Lower leg skin (tissue), 4 donors: Measurements from ENCODE around the gene LAYN. TPM values are rescaled to one million over a fixed set of nuclear protein-coding genes. Genes with fewer than 3 reads are reported as not detected.

Source experiments
- DNase-seq, 2 donors: peaks; one replicate each; pipeline ENCODE4 v3.0.0-alpha.2; 2019; ENCODE audit warnings: low spot score in 2 of 2
- H3K4me3 ChIP-seq: fragments of 200-600 bp; sonication (generic); 2 replicates; pipeline ENCODE4 v1.5.1; 2017; ENCODE audit warnings: mild to moderate bottlenecking, low read depth; ENCODE audit not compliant: poor library complexity, severe bottlenecking
- POLR2A ChIP-seq, 2 donors: fragments of 450-650 bp; IDR thresholded peaks; one replicate each; pipeline ENCODE4 v1.6.1; 2016 to 2017; ENCODE audit warnings: antibody characterized with exemption in 2 of 2, mild to moderate bottlenecking in 1 of 2, moderate library complexity in 1 of 2
- WGBS, 2 donors: methylation state at CpG; one replicate each; pipeline ENCODE4 v1.1.5; 2018; 5-methylcytosine and 5-hydroxymethylcytosine counted together
- intact Hi-C: fragments of 100-400 bp; cut with DNase I; formaldehyde crosslinking; loops from one replicate; pipeline ENCODE4 v1.15.0; 2023; ENCODE audit warnings: low total_unique reads
- total RNA-seq, 4 donors: library from RNA; depleted of rRNA; stranded (reverse); fragments of >200 nt; gene quantifications; one replicate each; pipeline ENCODE4 v1.1.0, GENCODE V29; 2016
- TF ChIP-seq, protein P1 (sequence below), 3 donors: fragments of 450-650 bp; IDR thresholded peaks; one replicate each; pipeline ENCODE4 v1.5.1; 2016; ENCODE audit warnings: antibody characterized with exemption in 3 of 3, mild to moderate bottlenecking in 3 of 3, moderate library complexity in 2 of 3

Gene LAYN
- total RNA-seq, 4 donors from 2014 or later = 1.9 to 3.0 (median 2.1) TPM

DNA sequence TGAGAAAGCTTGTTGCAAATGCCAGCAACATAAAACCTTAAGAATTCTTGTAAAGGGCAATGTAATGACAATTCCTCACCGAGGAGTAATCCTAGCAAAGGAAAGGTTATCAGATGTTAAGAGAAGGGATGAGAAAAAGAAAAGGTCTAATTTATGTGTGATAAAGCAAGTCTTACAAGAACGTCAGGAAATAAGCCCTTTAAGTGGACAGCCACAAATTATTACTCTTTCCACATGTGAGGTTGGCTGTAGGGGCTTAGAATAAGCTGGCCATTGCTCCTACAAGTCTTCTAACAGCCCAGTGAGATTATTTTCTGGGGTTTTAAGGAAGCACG, 9.3 kb downstream of the LAYN start:
- WGBS, 2 donors = 64 to 65% methylated on average over 3 of the region's 3 CpGs
- DNase-seq = no peak
- TF ChIP-seq, protein P1, sequence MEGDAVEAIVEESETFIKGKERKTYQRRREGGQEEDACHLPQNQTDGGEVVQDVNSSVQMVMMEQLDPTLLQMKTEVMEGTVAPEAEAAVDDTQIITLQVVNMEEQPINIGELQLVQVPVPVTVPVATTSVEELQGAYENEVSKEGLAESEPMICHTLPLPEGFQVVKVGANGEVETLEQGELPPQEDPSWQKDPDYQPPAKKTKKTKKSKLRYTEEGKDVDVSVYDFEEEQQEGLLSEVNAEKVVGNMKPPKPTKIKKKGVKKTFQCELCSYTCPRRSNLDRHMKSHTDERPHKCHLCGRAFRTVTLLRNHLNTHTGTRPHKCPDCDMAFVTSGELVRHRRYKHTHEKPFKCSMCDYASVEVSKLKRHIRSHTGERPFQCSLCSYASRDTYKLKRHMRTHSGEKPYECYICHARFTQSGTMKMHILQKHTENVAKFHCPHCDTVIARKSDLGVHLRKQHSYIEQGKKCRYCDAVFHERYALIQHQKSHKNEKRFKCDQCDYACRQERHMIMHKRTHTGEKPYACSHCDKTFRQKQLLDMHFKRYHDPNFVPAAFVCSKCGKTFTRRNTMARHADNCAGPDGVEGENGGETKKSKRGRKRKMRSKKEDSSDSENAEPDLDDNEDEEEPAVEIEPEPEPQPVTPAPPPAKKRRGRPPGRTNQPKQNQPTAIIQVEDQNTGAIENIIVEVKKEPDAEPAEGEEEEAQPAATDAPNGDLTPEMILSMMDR (IDR thresholded peaks at IDR 0.05) = no peak
- no peak for TF ChIP-seq POLR2A (IDR thresholded peaks at IDR 0.05)
- no peak overlapping the region for H3K4me3 ChIP-seq
- intact Hi-C loops = no loop called here

DNA sequence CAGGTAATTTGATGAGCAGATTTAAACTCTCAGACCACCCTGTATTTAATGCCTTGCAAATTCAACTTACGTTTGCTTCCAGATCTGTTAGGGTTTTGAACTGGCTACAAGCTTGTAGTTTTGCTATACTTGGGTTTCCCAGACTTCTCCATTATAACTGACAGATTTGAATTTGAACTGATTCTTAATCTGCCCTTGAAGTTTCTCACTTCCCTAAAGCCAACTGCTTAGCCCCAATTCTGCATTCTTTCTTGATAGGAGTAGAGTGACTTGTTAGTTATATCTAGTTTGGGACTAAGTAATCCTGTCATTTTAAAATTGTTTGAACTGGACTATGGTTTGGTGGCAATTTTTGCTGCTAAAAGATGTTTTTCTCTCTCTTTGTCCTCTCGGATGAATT, 9.7 kb downstream of the LAYN start:
- DNase-seq = no peak
- H3K4me3 ChIP-seq = no peak overlapping the region
- intact Hi-C loops = no loop called here
- WGBS, 2 donors = 88 to 92% methylated on average over 2 of the region's 2 CpGs
- no peak for TF ChIP-seq POLR2A (IDR thresholded peaks at IDR 0.05)
- TF ChIP-seq, protein P1 (IDR thresholded peaks at IDR 0.05) = no peak

DNA sequence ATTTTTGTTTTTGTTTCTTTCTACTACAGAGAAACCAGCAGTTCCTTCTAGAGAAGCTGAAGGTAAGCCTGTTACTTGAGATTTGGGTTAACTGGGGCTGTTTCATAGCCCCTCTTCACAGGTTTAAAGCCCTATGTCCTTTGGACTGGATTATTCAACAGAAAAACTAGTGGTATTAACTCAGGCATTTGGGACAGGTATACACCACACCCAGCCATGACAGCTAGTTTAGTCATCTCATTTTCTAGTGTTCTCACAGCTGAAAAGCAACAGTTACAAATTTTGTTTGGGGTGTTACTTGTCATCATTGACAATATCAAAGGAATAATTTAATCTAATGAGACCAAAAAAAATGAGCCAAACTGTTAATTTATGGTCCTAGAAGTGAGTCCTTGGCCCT, 14.0 kb downstream of the LAYN start:
- TF ChIP-seq, protein P1 (IDR thresholded peaks at IDR 0.05) = no peak
- TF ChIP-seq POLR2A (IDR thresholded peaks at IDR 0.05) = no peak
- intact Hi-C loops = no loop called here
- DNase-seq = no peak
- H3K4me3 ChIP-seq = no peak overlapping the region

DNA sequence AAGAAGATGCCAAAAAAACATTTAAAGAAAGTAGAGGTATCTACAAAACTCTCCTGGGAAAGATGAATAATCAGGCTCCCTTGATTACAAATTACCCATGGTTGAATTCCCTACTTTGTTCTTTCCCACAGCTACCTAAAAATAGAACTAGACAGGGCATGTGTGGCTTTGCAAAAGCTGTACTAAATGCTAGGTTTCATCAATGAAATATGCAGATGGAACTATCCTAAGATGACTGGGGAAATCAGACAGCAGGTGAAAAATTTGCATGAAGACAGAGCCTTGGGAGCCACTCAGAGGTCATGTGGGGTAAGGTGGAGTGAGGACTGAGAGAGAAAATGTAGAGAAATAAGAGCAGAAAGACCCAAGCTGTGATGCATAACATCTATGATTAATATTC, 14.7 kb downstream of the LAYN start:
- no peak for DNase-seq
- TF ChIP-seq, protein P1 (IDR thresholded peaks at IDR 0.05) = no peak
- TF ChIP-seq POLR2A (IDR thresholded peaks at IDR 0.05) = no peak
- intact Hi-C loops = no loop called here

DNA sequence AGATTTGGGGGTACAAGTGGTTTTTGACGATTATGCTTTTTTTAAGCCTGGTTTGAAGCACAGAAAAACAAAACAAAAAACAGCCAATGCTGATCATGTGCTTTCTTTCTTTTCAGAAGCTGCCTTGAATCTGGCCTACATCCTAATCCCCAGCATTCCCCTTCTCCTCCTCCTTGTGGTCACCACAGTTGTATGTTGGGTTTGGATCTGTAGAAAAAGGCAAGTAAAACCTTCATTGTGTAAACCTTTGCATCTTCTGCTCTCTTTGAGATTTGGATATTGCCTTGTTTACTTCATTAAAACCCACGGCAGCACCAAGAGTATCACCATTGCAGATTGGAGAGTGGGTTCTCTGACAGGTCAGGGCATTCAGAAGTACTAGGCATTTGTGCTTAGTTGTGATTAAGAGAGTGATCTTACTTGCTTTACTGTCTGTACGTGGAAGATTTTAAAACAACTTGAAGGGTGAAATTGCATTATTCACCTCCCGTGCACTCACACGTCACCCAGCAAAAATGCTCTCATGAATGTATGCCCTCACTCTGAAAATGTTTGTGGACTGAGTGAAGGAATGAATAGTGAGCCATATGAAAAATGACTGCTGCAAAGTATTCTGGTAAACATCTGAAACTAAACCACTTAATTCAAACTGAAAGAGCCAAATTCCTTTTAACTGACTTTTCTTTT, 17.0 kb downstream of the LAYN start:
- no peak for DNase-seq
- no peak overlapping the region for H3K4me3 ChIP-seq
- intact Hi-C loops = no loop called here
- 83 to 86% methylated on average over 5 of the region's 5 CpGs for WGBS, 2 donors
- TF ChIP-seq, protein P1 (IDR thresholded peaks at IDR 0.05) = no peak
- no peak for TF ChIP-seq POLR2A (IDR thresholded peaks at IDR 0.05)

More for the DNA sequence above, 14.7 kb downstream of the LAYN start:
- no peak overlapping the region for H3K4me3 ChIP-seq
